ENCODE data around the gene TARBP1.

Gene TARBP1

DNA sequence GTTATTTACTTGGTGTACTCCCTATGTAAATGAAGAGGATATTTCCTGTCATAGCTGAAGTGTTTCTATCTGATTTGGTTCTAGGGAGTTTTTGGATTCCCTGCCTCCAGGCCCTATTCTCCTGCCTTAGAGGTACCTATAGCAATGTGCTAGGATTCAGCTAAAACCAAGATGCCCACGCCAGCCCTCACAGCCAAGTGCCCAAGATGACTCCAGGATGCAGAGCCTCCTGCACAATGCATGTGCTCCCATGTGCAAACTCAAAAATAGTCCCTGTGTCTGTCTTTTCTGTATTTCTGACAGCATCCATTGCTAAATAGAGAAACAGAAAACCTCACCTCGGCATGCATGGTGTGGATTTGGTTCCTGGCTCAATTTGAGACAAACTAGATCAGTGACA, 887 bp upstream of the TARBP1 start:
- Histone ChIP-seq H3K4me3 (ENCODE audit: extremely low read depth, insufficient read depth, low read length, poor library complexity, severe bottlenecking) (no peak overlapping the region), H3K4me1 (ENCODE audit: control insufficient read depth, insufficient read depth, low read length, poor library complexity, severe bottlenecking) (peaks cover 7% of the 10 kb centered on the region), H3K9me3 (ENCODE audit: control insufficient read depth, low read length) (no peaks in the 10 kb centered on the region), H3K27ac (ENCODE audit: low read depth, low read length, severe bottlenecking) (no peak overlapping the region), H3K36me3 (ENCODE audit: control insufficient read depth, insufficient read depth, low read length) (no peaks in the 10 kb centered on the region)
- 78 to 97% methylated on average over 1 to 2 of the region's 2 CpGs for WGBS, 2 experiments (ENCODE audit: insufficient coverage in 2 of 2)

DNA sequence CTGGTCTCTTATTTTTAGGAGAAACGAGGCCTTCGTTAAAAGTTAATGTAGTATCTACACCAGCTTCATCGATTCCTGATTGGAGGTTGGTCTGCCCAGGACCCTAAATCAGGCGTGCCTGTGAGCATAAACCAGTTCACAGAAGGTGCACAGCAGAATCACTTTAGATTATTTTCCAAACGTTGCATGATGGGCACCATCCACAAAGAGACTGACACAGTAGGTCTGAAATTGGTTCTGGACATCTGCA, 256 bp upstream of the TARBP1 start:
- H3K36me3 ChIP-seq (ENCODE audit: control insufficient read depth, insufficient read depth, low read length), result no peaks in the 10 kb centered on the region
- no peaks in the 10 kb centered on the region for H3K9me3 ChIP-seq (ENCODE audit: control insufficient read depth, low read length)
- 31 to 67% methylated on average over 3 to 4 of the region's 5 CpGs for WGBS, 2 experiments (ENCODE audit: insufficient coverage in 2 of 2)
- H3K27ac ChIP-seq (ENCODE audit: low read depth, low read length, severe bottlenecking), result no peak overlapping the region
- H3K4me3 ChIP-seq (ENCODE audit: extremely low read depth, insufficient read depth, low read length, poor library complexity, severe bottlenecking), result peak overlapping the region; percentile 58
- H3K4me1 ChIP-seq (ENCODE audit: control insufficient read depth, insufficient read depth, low read length, poor library complexity, severe bottlenecking), result peaks cover 7% of the 10 kb centered on the region

DNA sequence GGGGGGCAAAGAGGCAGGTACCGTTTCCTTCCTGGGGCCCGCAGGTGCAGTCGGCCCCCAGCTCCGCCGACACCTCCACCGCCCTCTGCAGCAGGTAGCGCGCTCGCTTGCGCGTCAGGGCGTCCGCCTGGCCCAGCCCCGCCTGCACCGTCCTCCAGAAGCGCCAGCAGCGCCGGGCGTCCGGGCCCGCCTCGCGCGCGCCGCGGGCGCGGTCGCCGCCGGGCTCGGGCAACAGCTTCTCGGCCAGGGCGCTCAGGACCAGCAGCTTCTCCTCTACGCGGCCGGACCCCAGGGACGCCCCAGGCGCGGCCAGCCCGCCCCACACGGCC, 863 bp downstream of the TARBP1 start:
- H3K4me3 ChIP-seq (ENCODE audit: extremely low read depth, insufficient read depth, low read length, poor library complexity, severe bottlenecking), result peak overlapping the region; percentile 58
- H3K9me3 ChIP-seq (ENCODE audit: control insufficient read depth, low read length), result no peaks in the 10 kb centered on the region
- H3K36me3 ChIP-seq (ENCODE audit: control insufficient read depth, insufficient read depth, low read length), result no peaks in the 10 kb centered on the region
- 0 to 2% methylated on average over 35 of the region's 43 CpGs for WGBS, 2 experiments (ENCODE audit: insufficient coverage in 2 of 2)
- H3K27ac ChIP-seq (ENCODE audit: low read depth, low read length, severe bottlenecking), result peak overlapping the region; percentile 63
- H3K4me1 ChIP-seq (ENCODE audit: control insufficient read depth, insufficient read depth, low read length, poor library complexity, severe bottlenecking), result peaks cover 7% of the 10 kb centered on the region

DNA sequence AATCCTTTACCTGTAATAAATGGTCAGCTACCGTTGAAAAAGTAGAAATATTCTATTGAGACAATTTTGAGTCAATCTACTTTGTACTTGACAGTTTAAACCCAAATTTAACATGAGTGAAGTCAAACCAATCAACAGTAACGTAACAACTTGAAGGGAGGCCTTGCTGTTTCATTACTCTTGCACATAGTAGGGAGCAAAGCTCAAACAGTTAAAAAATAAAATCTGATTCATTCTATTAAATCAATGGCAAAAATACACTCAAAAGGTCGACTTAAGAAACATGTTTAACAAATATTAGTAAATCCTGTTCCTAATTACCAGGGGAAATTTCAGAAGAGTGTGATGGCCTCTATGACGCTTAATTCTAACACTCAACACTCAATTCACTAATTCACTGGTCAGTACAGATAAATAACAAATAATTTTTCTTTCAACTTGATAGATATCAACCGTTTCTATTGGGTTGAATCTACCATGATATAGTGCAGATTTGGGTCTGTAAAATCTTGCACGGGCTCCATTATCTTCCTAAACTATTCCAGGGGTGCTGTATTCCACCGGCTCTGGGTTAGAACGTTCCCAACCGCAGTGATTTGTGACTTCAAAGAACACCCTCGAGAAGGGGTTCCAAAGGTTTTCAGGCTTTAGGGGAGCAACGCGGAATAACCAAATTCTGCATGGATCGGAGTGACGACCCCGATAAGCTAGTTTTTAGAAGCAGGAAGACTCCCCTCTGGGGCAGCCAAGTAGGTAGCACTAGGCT, 1.4 kb downstream of the TARBP1 start:
- 11 to 19% methylated on average over 10 to 11 of the region's 15 CpGs for WGBS, 2 experiments (ENCODE audit: insufficient coverage in 2 of 2)
- no peaks in the 10 kb centered on the region for H3K36me3 ChIP-seq (ENCODE audit: control insufficient read depth, insufficient read depth, low read length)
- H3K4me1 ChIP-seq (ENCODE audit: control insufficient read depth, insufficient read depth, low read length, poor library complexity, severe bottlenecking), result peaks cover 7% of the 10 kb centered on the region
- no peak overlapping the region for H3K27ac ChIP-seq (ENCODE audit: low read depth, low read length, severe bottlenecking)
- H3K4me3 ChIP-seq (ENCODE audit: extremely low read depth, insufficient read depth, low read length, poor library complexity, severe bottlenecking), result peak overlapping the region; percentile 58
- no peaks in the 10 kb centered on the region for H3K9me3 ChIP-seq (ENCODE audit: control insufficient read depth, low read length)

DNA sequence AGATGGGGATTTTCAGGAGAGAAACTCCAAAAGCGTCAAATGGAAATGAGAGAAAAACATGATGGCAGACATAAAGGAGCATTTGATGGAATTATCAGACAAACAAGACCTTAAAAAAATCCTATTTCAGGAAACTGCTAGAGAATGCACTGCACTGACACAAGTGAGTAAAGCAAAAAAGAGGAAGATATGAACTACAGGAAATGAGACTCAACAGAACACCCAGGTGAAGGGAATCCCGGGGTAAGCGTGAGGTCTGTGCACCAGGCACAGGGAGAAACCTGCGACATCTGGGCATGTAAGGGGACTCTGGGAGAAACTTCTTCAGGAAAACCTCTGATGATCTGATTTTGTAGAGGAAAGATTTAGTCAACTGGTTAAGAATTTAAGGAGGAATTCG, 2.8 kb downstream of the TARBP1 start:
- no peak overlapping the region for H3K27ac ChIP-seq (ENCODE audit: low read depth, low read length, severe bottlenecking)
- H3K4me3 ChIP-seq (ENCODE audit: extremely low read depth, insufficient read depth, low read length, poor library complexity, severe bottlenecking), result no peak overlapping the region
- H3K36me3 ChIP-seq (ENCODE audit: control insufficient read depth, insufficient read depth, low read length), result no peaks in the 10 kb centered on the region
- H3K9me3 ChIP-seq (ENCODE audit: control insufficient read depth, low read length), result no peaks in the 10 kb centered on the region
- H3K4me1 ChIP-seq (ENCODE audit: control insufficient read depth, insufficient read depth, low read length, poor library complexity, severe bottlenecking), result peaks cover 7% of the 10 kb centered on the region
- 69 to 70% methylated on average over 3 to 4 of the region's 5 CpGs for WGBS, 2 experiments (ENCODE audit: insufficient coverage in 2 of 2)

DNA sequence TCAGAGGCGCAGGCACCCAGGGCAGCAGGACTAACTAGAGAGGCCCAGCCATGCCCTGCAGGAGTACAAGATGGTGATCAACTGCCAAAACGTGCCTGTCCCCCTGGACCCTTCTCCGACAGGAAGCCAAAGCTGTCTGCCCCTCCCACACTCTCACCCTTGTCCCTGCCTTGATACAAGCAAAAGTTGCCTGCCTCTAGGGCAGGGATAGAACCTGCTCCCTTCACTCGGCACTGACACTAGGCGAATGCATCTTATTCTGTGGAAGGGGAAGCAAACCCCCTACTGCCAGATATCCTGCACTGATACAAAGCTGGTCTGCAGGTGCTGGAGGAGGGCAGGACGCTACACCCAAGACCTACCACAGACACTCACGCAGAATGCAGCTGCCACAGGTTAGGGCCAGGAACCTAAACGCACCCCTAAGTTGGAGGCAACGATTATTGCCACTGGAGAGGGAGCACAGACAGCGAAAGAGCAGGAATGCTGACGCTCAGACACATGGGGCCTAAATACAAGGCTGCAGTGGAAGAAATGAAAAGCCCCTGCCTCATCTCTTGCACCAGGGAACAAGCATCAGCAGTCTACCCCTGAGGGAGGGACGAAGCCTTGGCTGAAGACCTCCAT, 3.7 kb downstream of the TARBP1 start:
- 58 to 74% methylated on average over 9 to 11 of the region's 12 CpGs for WGBS, 2 experiments (ENCODE audit: insufficient coverage in 2 of 2)
- H3K4me3 ChIP-seq (ENCODE audit: extremely low read depth, insufficient read depth, low read length, poor library complexity, severe bottlenecking), result no peak overlapping the region
- no peak overlapping the region for H3K27ac ChIP-seq (ENCODE audit: low read depth, low read length, severe bottlenecking)
- no peaks in the 10 kb centered on the region for H3K9me3 ChIP-seq (ENCODE audit: control insufficient read depth, low read length)
- H3K36me3 ChIP-seq (ENCODE audit: control insufficient read depth, insufficient read depth, low read length), result no peaks in the 10 kb centered on the region
- H3K4me1 ChIP-seq (ENCODE audit: control insufficient read depth, insufficient read depth, low read length, poor library complexity, severe bottlenecking), result peaks cover 7% of the 10 kb centered on the region

DNA sequence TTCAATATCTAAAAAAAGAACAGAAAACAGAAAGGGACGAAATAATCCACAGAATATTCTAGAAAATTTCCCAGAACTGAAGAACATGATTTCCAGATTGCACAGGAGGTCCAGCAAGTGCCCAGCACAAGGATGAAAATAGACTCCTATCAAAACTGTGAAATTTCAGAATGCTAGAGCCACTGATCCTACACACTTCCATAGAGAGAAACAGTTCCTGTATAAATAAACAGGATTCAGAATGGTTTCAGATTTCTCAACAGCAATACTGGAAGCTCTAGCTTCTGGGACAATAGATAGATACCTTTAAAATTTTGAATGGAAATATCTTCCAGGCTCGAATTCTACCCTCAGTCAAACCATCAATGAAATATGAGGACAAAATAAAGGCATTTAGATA, 4.6 kb downstream of the TARBP1 start:
- peaks cover 7% of the 10 kb centered on the region for H3K4me1 ChIP-seq (ENCODE audit: control insufficient read depth, insufficient read depth, low read length, poor library complexity, severe bottlenecking)
- H3K27ac ChIP-seq (ENCODE audit: low read depth, low read length, severe bottlenecking), result no peak overlapping the region
- no peak overlapping the region for H3K4me3 ChIP-seq (ENCODE audit: extremely low read depth, insufficient read depth, low read length, poor library complexity, severe bottlenecking)
- 100% methylated on average over 1 of the region's 2 CpGs; no CpG with 5 or more reads in 1 of the 2 experiments for WGBS, 2 experiments (ENCODE audit: insufficient coverage in 2 of 2)
- no peaks in the 10 kb centered on the region for H3K9me3 ChIP-seq (ENCODE audit: control insufficient read depth, low read length)
- no peaks in the 10 kb centered on the region for H3K36me3 ChIP-seq (ENCODE audit: control insufficient read depth, insufficient read depth, low read length)

DNA sequence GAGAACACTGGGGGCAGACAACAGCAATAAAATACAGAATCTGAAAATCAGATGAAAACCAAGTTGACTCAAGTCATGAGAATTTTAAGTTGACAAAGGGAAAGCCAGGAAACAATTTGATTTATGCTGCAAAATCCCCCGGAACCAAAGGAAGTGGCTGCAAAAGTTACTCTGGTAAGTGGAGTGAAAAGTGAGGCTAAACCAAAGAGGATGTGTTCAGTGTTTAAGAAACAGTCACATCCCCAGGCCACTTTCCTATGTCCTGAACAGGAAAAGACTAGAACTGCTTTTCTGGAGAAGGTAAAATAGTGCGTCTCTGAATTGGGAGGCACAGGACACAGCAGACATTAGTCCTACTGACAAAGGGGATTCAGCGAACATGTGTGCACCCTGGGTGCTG, 5.9 kb downstream of the TARBP1 start:
- WGBS, 2 experiments (ENCODE audit: insufficient coverage in 2 of 2), result 100% methylated on average over 1 to 2 of the region's 3 CpGs
- H3K4me1 ChIP-seq (ENCODE audit: control insufficient read depth, insufficient read depth, low read length, poor library complexity, severe bottlenecking), result peaks cover 7% of the 10 kb centered on the region
- H3K27ac ChIP-seq (ENCODE audit: low read depth, low read length, severe bottlenecking), result no peak overlapping the region
- H3K36me3 ChIP-seq (ENCODE audit: control insufficient read depth, insufficient read depth, low read length), result no peaks in the 10 kb centered on the region
- H3K4me3 ChIP-seq (ENCODE audit: extremely low read depth, insufficient read depth, low read length, poor library complexity, severe bottlenecking), result no peak overlapping the region
- no peaks in the 10 kb centered on the region for H3K9me3 ChIP-seq (ENCODE audit: control insufficient read depth, low read length)

DNA sequence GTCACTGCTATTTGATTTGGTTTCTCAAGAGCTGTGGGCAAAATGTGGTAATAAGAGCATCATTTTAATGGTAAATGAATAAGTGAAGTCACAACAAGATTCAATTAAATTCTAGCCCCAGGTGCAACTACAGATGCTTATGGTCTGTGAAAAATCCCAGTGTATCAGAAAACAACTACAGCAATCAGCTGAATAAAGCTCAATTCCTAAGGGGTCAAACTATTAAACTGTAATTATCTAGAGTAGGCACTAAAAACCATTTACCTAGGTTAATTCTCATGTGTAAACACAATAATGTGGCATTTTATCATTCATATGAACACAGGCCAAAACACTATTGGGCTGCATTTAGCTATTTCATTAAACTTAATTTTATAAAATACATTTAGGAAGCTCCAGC, 9.6 kb downstream of the TARBP1 start:
- Histone ChIP-seq H3K4me3 (ENCODE audit: extremely low read depth, insufficient read depth, low read length, poor library complexity, severe bottlenecking) (no peak overlapping the region), H3K36me3 (ENCODE audit: control insufficient read depth, insufficient read depth, low read length) (peaks cover 4% of the 10 kb centered on the region), H3K9me3 (ENCODE audit: control insufficient read depth, low read length) (no peaks in the 10 kb centered on the region), H3K4me1 (ENCODE audit: control insufficient read depth, insufficient read depth, low read length, poor library complexity, severe bottlenecking) (no peaks in the 10 kb centered on the region), H3K27ac (ENCODE audit: low read depth, low read length, severe bottlenecking) (no peak overlapping the region)

DNA sequence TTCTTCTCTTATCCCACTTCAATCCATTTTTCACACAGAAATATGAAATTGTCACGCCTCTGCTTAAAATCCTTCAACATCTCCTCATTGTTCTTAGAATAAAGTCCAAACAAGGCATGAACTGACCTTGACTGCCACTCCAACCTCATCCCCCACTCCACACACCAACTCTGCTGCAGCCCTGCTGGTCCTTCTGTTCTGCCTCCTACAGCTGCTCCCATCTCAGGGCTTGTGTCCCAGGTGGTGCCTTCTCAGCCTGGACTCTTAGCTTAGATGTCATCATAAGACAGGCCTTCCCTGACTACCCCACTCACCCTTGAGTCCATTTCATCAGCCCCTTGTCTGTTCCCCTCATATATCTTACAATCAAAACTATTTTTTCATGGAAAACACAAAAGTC, 10.4 kb downstream of the TARBP1 start:
- Histone ChIP-seq H3K9me3 (ENCODE audit: control insufficient read depth, low read length) (no peaks in the 10 kb centered on the region), H3K4me3 (ENCODE audit: extremely low read depth, insufficient read depth, low read length, poor library complexity, severe bottlenecking) (no peak overlapping the region), H3K4me1 (ENCODE audit: control insufficient read depth, insufficient read depth, low read length, poor library complexity, severe bottlenecking) (no peaks in the 10 kb centered on the region), H3K36me3 (ENCODE audit: control insufficient read depth, insufficient read depth, low read length) (peaks cover 4% of the 10 kb centered on the region), H3K27ac (ENCODE audit: low read depth, low read length, severe bottlenecking) (no peak overlapping the region)
- 100% methylated on average over 1 of the region's 1 CpG for WGBS, 2 experiments (ENCODE audit: insufficient coverage in 2 of 2)

DNA sequence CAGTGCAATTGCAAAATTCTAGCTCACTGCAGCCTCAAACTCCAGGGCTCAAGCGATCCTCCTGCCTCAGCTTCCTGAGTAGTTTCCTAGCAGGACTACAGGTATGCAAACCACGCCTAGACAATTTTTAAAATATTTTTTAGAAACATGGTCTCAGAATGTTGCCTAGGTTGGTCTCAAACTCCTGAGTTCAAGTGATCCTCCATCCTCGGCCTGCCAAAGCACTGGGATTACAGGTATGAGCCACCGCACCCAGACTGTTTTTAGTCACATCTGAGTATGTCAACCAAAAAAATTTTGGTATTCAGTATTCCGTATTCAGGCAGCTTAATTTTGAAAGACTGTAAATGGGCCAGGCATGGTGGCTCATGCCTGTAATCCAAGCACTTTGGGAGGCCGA, 11.2 kb downstream of the TARBP1 start:
- no peaks in the 10 kb centered on the region for H3K4me1 ChIP-seq (ENCODE audit: control insufficient read depth, insufficient read depth, low read length, poor library complexity, severe bottlenecking)
- 78 to 90% methylated on average over 6 of the region's 6 CpGs for WGBS, 2 experiments (ENCODE audit: insufficient coverage in 2 of 2)
- no peaks in the 10 kb centered on the region for H3K9me3 ChIP-seq (ENCODE audit: control insufficient read depth, low read length)
- peaks cover 5% of the 10 kb centered on the region for H3K36me3 ChIP-seq (ENCODE audit: control insufficient read depth, insufficient read depth, low read length)
- H3K4me3 ChIP-seq (ENCODE audit: extremely low read depth, insufficient read depth, low read length, poor library complexity, severe bottlenecking), result no peak overlapping the region
- H3K27ac ChIP-seq (ENCODE audit: low read depth, low read length, severe bottlenecking), result no peak overlapping the region
